HG02571 (cell line): Measurements from ENCODE around the gene NCKAP5.
"Not testable (repeated sequence)": the region's sequence is repeated elsewhere in the genome, so short reads cannot be mapped to it uniquely, and the experiment has no call there.

ENCODE experiments used
- ATAC-seq: cut with Tn5 transposase; IDR thresholded peaks from one replicate; pipeline ENCODE4 v1.9.1; 2021; ENCODE audit warnings: mild to moderate bottlenecking, moderate library complexity; ENCODE audit not compliant: unreplicated experiment

NCKAP5 gene

DNA sequence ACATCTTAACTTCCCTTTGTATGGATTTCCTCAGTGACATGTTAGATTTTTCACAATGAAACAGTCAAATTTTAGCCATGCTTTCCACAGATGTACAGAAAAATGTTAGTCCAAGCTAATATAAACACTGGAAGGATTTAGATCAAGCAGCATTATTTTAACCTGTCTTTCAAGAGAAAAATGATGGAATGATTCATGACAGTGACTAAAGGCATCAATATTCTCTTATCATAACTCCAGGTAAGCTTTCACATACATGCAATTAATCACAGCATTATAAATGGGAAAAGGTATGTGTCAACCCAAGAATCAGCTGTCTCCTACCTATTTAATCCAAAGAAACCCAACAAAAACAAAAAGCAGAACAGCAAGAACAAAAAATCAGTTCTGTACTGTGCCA is 92.7 kb downstream of the NCKAP5 start:
- ATAC-seq = no peak

DNA sequence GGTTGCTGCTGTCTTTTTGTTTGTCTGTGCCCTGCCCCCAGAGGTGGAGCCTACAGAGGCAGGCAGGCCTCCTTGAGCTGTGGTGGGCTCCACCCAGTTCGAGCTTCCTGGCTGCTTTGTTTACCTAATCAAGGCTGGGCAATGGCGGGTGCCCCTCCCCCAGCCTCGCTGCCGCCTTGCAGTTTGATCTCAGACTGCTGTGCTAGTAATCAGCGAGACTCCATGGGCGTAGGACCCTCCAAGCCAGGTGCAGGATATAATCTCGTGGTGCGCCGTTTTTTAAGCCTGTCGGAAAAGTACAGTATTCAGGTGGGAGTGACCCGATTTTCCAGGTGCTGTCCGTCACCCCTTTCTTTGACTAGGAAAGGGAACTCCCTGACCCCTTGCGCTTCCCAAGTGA is 97.8 kb downstream of the NCKAP5 start:
- ATAC-seq = not testable (repeated sequence)

DNA sequence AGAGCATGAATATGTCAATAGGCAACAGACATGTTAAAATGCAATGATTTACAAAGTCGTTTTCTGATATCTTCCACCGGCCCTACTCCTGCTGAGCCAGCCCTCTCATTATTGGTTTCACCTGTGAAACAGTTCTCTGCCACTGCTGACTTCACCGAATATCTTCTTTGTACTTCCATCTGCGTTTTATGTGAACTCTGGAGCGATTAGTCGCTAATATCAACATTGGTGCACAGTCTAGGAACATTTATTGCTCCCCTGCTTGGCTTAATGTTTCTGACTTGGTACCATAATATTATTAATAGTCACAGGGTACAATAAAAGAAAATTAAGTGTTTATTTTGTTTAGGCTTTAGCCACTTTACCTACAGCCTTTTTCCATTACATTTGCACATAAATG is 105.5 kb downstream of the NCKAP5 start:
- no peak for ATAC-seq

DNA sequence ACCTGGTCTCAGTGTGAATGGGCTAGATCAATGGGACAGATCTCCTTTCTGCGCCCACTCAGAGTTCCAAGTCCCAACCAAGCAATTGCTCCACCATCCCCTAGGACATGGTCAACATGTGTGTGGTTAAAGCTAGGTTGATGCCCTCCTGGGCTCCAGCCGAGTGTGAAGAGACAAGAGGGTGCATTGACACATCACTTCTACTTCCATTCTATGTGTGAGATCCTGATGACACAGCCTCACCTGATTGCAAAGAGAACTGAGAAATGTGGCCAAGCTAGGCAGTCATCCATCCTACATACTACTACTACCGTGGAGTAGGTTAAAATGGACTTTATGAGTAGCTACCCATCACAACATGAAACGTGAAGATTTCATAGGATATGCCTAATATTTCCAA is 106.8 kb downstream of the NCKAP5 start:
- ATAC-seq = no peak

DNA sequence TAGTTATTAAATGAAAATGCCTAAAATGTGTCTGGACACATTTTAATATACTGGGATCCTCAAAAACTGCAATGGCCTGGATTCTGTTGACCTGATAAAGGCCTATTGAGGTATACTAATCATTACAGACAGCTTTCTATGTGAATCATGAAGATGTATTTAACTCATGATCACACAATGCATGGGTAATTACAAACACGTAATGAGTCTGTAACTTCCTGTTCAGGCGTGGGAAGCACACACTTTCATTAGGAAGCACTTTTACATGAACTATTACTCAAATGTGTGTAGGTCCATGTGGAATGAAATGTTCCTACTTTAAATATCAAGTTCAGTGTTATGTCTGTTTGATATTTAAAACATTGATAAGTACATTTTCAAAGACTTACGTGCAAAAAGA is 108.7 kb downstream of the NCKAP5 start:
- ATAC-seq = no peak

DNA sequence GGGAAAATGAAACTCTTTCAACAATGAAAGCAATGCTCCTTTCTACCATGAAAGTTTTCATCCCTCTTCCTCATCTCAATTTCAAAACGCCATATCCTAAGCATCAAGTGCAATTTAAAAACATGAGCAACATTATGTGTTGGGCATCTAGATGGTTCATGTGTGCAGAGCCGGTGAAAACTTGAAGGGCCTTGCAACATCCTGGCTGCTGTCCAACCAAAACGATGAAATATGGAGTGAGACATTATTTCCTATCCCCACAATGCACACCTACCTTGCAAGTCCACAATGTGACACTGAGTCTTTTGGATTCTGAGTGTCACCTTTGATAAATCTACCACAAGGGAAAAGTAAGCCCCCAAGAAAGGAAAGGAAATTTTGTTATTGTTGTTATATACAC is 110.0 kb downstream of the NCKAP5 start:
- no peak for ATAC-seq

DNA sequence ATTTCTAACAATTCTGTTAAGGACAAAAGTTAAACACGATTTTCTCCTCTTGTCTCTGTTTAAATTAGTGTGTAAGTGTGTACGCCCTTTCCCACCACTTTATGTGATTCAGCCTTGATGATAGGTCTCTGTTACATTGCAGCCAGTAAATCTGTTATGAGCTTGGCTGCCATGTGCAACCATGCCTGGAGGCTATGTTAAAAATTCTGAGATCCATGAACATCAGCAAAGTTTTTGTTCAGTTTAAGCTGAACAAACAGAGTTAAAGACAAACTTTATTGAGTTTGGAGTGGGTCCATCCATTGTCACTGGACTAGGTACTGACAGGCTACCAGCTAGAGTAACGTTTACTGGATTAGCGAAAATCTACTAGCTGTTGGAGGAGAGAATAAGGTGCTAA is 110.4 kb downstream of the NCKAP5 start:
- no peak for ATAC-seq

DNA sequence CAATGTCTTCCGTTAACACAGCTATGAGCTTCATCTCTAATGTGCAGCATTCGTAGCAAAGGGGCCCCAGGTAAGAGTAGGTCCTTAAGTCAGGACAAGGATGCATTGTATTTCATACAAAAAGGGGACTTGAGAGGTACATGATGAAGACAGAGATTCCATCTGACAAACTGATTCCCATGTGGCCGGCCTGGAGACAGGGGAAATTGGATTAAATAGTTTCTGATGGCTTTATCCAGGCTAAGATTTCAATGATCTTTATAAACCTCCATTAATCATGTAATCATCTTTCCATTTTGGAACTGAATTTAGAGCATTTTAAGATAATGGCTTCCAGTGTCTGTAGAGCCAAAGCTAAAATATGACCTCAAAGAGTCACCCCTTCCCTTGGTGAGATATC is 111.3 kb downstream of the NCKAP5 start:
- no peak for ATAC-seq

DNA sequence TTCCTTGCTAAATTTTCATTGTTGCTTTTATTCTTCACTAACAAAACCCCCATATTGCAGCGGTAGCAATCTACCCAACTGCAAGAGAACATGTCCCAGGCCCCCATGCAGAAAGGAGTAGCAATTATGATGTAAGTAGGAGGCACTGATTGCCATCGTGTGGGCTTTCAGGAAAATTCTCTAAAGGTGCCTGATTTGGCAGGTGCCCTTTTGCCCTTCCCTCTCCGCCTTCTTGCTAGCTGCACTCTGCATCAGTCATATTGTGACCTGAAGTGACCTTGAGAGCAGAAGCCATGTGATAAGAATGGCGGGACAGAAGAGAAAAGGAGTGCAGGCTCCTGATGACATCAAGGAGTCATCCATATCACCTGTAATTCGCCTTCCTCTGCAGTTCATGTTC is 112.1 kb downstream of the NCKAP5 start:
- ATAC-seq = no peak

DNA sequence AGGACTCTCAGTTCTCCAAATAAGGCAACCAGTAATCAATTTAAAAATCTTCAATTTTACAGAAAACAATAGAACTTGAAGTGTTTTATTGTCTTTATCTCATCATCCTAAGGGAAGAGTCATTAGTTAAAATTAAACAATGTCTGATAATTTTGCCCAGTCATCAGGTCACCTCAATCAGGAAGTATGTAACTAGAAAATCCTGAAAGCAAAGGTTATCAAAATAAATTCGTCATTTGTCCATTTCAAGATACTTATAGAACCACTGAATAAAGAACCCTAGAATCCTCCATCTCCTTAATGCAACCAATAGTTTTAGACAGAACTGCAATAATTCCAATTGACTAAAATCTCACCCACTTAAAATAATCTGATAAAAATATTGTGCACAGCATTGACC is 115.2 kb downstream of the NCKAP5 start:
- no peak for ATAC-seq

DNA sequence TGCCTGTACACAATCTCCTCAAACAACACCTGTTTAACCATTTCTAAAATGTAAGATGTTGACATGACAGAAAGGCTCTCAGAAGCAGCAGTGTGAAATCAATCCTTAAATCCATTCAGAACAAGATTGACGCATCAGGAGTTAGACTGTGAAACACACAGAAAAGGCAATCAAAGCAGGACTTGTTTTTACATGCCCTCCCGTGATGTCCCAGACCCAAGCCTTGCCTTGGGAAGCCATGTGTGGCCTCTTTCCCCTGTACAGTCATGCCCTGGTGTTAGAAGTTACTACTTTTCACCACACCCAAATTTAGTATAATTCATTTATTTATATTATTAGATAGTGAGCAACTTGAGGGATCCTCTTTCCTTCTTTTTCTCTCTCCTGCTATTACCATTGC is 115.7 kb downstream of the NCKAP5 start:
- no peak for ATAC-seq

DNA sequence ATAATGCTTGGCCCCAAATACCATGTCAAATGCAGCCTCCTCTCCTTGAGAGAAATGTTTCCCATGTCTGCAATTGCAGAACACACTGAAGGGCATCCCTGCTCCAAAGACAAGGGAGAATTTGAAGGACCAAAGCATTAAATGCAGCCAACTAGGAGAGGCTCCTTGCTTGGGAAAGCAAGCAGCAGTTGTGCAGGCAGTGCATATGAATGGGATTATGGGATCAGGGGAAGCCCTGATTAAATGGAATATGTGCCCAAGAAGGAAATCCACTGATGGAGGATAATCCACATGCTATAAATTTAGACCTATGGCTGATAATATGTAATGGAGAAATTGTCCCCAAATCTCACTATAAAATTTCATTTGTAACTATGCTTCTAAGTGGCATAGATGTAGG is 116.1 kb downstream of the NCKAP5 start:
- no peak for ATAC-seq

DNA sequence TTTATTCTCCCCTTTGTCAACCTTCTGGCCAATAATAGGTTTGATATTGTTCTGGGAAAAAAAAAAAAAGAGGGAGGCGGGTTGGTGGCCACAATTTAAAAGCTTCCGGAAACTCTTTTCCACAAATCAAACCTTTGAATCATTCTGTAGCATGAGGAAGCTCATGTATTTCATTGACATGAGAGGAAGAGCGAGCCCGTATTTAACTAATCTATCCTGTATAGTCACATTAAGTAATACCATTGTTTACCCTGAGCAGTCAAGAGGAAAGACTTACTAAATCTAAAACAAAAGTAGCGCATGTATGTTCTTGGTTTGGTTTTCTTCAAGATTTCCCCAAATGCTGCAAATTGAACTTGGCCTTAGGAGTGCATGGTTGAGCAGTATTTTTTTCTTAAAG is 120.1 kb downstream of the NCKAP5 start:
- ATAC-seq = no peak

DNA sequence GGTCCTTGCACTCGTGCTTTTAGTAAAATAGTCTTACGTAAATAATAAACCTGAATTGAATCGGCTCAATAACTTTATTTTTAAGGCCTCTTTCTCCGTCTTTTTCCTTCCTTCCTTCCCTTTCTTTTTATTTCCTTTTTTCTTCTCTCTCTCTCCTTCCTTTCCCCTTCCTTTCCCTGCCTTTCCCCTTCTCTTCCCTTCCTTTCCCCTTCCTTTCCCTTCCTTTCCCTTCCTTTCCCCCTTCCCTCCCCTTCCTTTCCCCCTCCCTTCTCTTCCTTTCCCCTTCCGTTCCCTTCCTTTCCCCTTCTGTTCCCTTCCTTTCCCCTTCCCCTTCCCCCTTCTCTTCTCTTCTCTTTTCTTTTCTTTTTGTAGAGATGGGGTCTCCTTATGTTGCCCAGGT is 121.0 kb downstream of the NCKAP5 start:
- ATAC-seq = no peak

DNA sequence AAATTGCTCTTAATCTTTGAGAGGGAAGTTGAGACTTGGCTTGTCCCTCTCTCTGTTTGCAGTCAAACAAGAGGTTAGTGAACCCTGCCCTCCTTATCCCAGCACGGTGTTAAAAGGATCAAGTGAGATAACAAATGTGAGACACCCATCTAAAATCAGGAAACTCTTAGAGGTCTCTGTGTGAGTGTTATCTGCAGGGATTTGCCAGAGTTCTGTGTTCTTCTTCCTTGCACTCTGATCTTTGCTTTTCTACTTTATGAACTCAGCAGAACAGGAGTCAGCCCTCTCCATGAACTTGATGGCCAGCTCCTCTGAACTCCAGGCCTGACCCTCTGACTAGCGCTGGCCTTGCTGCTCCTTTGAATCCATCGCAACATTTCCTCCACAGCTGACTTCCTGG is 123.8 kb downstream of the NCKAP5 start:
- no peak for ATAC-seq

DNA sequence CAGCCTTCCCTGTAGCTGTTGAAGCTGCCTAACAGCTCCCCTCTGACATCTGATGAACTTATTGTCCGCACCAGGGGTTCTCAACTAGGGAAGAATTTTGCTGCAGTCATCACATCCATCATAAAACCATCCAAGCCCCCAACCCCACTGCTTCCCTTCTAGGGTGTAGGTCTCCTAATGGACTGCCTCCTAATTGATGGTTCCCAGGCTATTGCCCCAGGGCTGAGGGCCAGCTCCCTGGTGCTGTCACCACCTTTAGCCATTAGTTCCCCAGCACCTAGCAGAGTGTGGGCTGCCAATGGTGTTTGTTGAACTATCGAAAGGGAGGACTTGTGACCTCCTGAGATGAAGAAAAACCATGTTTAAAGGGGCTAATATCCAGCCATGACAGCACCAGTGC is 125.9 kb downstream of the NCKAP5 start:
- no peak for ATAC-seq

DNA sequence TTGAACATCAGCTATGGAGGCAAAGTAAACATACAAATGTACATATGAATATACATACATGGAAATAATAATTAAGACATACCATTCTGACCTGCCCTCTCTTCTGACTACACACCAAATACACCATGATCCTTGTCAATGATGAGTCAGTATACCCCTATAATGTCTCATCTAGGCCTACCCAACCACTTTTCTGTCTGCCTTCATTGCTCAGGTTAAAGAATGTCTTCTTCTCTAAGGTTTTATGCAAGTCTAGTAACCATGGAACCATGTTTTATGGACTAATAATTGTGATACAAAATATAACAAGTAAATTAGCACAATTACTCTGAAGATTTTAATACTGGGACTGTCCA is 128.7 kb downstream of the NCKAP5 start:
- no peak for ATAC-seq

DNA sequence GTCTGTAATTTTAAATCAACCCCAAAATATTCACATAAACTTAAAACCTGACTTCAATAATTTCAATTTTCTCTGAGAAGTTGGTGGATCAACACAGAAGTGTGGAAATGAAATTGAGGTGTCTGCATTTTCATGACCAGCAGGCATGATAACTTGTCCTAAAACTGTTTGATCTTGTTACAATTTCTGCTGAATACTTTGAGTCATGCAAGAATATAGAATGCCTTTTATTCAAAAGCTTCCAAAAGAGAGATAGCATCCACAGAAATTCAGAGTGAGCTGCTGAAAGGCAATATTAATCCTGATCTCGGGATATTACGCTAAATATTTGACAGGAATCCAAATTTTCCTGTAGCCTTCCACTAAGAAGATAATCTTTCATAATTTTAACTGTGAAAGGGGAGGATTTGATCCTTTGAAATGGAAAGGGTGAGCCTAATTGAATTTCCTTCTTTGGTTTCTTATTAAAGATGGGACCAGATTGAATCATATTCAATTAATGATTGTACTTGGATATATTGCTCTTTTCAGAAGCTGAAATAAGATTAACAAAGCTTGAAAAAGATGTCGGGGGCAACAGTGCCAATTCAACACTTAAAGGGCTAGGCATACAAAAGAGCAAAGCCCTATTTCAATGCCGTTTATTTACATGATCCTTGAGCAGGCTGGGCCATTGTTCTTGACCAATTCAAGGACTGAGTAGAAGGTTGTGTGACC is 129.3 kb downstream of the NCKAP5 start:
- ATAC-seq = no peak

DNA sequence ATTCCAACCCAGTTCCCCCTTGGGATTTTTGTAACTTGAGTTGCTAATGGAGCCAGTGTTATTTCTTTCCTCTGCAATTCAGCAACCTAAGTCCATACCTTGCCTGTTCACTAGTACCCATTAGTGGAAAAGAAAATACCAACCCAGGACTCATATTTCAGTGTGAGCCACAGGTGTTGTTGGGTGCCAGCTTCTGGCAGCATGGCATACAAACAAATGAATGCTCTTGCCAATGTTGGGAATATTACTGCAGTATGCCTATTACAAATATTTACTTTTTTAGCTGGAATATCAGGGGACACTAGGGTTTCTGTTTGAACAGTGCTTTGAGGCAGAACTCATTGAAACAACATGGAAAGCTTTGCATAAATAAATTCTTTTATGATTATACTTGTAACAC is 130.2 kb downstream of the NCKAP5 start:
- ATAC-seq = no peak

DNA sequence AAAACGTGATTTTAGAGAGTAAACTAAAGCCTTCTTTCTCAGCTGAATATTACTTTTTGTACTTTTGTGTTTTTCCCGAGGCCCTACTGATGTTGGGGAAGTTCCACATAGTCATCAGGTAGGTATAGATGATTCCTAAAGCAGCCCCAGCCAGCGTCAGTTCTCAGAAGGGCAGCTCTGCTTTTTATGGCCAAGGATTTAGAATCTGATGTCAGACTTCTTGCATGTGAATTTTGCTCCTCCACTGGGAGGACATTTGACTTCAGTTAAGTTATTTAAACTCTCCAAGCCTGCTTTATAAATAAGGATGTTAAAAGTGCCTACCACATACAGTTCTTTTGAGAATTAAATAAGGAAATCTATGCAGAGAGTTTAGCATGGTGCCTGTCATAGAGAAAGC is 130.8 kb downstream of the NCKAP5 start:
- ATAC-seq = no peak

DNA sequence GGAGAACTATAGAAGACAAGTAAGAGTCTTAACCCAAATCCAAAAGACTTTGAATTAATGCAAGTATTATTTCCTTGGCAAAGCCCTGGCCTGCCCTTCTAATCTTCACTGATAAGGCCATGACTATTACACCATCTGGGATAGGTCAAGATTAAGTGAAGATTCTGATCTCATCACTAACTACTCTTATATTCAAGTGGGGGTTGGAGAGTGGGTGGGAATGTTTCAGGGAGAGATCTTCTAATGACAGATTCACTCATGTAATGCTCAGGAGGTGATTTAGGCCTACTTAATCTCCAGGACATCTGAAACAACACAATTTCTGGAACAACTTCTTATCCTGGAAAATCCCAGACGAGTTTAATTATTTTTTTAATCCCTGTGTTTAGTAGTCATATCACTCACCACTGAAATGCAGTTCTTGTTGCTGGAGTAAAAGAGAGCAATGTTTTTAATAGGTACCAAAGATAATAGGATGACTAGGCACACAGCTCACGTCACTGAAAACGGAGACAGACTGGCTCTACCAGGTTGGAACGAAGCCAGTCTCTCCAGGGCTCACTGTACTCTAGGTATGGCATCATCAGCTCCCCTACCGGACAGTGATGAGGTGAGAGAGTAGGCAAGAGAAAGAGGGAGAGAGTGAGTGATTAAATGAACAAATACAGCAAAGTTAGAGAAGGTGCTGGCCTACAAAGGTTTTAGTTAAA is 133.1 kb downstream of the NCKAP5 start:
- ATAC-seq = no peak

DNA sequence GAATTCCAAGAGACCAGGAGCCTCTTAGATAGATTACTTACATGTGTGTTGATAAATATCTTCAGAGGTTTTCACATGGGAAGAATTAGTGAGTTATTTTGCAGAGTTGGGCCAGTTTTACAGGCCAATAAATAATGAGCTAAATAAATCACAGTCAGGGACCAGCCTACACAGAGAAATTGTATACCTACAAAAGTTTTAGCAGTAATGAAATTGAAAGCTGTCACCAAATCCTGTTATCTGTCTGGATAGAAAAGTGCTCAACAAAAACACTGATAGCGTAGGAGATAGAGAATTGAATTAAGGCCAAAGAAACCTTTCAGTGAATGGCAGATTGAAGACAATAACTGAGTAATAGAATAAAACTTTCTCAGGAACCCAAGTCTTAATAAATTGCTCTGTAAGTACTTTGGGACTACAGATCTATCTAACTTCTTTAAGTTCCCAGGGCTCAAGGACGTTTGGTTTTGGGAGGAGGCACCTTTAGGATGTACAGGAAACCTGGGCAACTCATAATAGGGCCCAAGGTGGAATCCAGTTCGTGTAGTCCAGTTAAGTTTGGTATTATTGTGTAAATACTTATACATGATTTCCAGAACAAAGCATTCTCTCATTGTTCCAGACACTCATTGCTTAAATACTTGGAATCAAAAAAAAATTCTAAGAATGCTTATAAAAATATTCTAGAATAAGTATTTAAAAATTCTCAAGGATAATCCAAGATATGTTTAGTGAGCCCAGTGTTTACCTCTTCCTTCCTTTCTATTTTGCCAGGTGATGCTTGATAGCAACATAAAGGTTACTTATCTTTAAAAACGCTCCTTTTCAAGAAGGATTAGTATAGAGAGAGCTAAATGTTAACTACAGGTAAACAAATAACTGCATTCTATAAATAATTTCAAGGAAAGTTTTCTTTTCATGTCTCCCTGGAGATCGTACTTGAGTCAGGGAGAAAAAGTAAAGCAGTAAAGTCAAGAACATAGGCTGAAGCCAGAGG is 134.5 kb downstream of the NCKAP5 start:
- ATAC-seq = no peak
